Measurements from ENCODE around the gene WNT3A. TPM values are rescaled to one million over a fixed set of nuclear protein-coding genes. Genes with fewer than 3 reads are reported as not detected.

WNT3A gene
- total RNA-seq, 3 donors from 2014 or later: 0.29 TPM; not detected in 2

DNA sequence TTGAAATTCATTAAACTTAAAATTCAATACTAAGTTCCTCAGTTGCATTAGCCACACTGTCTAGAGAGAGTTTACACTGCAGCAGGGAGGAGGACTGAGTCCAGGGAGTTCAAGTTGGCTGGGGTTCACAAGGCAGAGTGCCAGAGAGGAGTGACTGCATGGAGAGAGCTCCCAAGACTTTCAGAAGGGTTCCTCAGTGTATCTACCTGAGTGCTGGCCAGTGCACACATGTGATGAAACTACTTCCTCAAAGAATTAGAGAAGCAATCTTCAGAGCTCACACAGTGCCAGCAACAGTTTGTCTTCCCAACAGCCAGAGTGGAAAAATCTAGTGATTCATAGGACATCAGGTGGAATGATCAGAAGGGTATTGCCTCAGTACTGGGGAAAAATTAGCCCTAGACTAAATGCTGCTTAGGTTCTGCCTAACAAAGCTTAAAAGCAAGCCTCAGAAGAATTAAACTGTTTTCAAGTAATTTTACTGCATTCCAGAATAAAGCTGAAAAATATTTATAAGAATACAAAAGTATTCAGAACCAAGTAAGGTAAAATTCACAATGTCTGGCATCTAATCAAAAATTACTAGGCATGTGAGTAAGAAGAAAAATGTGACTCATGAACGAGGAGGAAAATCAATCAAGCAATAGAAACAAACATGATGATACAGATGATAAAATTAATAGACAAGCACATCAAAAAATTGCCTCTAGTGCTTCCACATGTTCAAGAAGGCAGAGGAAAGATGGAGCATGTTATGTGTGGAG, 10.4 kb upstream of the WNT3A start:
- H3K27ac ChIP-seq: no peak overlapping the region
- no peaks in the 10 kb centered on the region for H3K4me1 ChIP-seq
- peak; percentile 13 to 42 for DNase-seq (ENCODE audit: low spot score in 2 of 2)
- TF ChIP-seq POLR2AphosphoS5 (IDR thresholded peaks at IDR 0.05) (no peak), POLR2A (IDR thresholded peaks at IDR 0.05) (no peak)
- peaks cover 11 to 31% of the 10 kb centered on the region in 2 donors for H3K9me3 ChIP-seq
- no peak overlapping the region for H3K4me3 ChIP-seq
- intact Hi-C loops (cut with DNase I; ENCODE audit: low total_unique reads): no loop called here
- H3K36me3 ChIP-seq: no peaks in the 10 kb centered on the region
- no peaks in the 10 kb centered on the region for H3K27me3 ChIP-seq

DNA sequence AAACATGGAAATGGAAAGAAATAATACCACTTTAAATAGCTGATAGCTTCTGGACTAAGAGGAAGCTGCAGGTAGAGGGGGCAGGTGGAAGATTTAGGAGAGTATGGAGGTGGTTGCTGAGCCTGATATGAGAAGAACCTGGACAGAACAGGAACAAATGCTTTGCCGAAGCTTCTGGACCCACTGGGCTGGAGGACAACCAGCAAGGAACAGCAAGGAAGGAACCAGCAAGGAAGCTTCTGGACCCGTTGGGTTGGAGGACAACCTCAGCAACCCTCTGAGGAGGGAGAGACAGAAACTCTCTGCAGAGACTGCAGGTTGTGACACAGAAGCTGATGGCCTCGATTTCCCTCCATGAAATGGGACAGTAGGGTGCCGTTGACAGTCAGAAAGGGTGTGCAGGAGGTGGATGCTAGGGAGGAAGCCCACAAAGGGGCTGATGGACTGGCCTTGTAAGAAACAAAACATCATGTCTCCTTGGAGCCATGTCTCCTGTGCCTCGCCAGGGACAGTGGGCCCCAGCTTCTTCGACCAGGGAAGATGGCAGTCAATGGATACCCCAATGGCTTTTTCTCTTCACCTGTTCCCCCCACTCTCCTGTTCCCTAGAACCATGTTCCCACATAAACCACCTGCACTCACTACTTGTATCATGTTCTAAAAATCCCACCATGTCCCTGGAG, 8.3 kb upstream of the WNT3A start:
- intact Hi-C loops (cut with DNase I; ENCODE audit: low total_unique reads): no loop called here
- peaks cover 11 to 31% of the 10 kb centered on the region in 2 donors for H3K9me3 ChIP-seq
- no peaks in the 10 kb centered on the region for H3K4me1 ChIP-seq
- no peak for TF ChIP-seq POLR2A (IDR thresholded peaks at IDR 0.05)
- no peak for TF ChIP-seq POLR2AphosphoS5 (IDR thresholded peaks at IDR 0.05)
- TF ChIP-seq, protein P1, sequence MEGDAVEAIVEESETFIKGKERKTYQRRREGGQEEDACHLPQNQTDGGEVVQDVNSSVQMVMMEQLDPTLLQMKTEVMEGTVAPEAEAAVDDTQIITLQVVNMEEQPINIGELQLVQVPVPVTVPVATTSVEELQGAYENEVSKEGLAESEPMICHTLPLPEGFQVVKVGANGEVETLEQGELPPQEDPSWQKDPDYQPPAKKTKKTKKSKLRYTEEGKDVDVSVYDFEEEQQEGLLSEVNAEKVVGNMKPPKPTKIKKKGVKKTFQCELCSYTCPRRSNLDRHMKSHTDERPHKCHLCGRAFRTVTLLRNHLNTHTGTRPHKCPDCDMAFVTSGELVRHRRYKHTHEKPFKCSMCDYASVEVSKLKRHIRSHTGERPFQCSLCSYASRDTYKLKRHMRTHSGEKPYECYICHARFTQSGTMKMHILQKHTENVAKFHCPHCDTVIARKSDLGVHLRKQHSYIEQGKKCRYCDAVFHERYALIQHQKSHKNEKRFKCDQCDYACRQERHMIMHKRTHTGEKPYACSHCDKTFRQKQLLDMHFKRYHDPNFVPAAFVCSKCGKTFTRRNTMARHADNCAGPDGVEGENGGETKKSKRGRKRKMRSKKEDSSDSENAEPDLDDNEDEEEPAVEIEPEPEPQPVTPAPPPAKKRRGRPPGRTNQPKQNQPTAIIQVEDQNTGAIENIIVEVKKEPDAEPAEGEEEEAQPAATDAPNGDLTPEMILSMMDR (IDR thresholded peaks at IDR 0.05): no peak
- DNase-seq (ENCODE audit: low spot score in 2 of 2): peak in 1 of 2 donors; percentile 7
- peaks cover 0 to 20% of the 10 kb centered on the region in 2 donors for H3K27me3 ChIP-seq
- no peak overlapping the region for H3K4me3 ChIP-seq
- no peak overlapping the region for H3K27ac ChIP-seq
- no peaks in the 10 kb centered on the region for H3K36me3 ChIP-seq

DNA sequence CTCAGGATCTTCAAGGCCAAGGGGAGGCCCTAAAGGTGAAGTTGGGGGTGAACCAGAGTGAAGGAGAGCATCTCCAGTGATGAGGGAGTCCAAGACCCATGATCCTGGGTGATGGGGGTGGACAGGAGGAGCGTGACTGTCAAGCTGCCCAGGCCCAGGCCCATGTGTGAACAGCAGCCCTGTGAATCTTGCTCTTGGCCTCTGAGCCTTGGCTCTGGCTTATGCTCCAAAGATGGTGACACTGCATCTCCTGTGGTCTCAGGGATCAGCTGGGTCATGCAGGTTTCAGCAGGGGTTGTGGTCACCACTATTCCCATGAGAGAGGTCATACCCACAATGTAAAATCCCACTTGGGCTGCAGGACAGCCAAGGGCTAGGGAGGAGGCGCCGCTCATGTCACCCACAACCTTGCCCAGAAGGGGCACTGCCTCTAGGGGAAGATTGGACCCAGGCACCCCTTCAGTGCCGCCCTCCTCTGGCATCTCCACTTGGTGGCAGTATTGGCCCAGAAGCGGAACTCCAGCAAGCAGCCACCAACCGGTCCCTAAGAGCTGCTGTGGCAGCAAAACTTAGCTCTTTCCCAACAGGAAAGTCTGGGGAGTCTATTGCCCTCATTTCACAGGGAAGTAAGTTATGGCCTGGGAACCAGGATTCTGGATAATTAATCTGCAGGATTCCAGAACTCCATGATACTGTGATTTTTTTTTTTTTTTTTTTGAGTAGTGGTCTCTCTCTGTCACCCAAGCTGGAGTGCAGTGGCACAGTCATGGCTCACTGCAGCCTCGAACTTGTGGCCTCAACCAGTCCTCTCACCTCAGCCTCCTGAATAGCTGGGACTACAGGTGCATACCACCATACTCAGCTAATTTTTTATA, 7.5 kb upstream of the WNT3A start:
- TF ChIP-seq, protein P1 (IDR thresholded peaks at IDR 0.05): peak in 2 of 3 donors; percentile 82 to 85
- TF ChIP-seq POLR2A (IDR thresholded peaks at IDR 0.05) (no peak), POLR2AphosphoS5 (IDR thresholded peaks at IDR 0.05) (no peak)
- DNase-seq (ENCODE audit: low spot score in 2 of 2): peak; percentile 54 to 67
- H3K4me3 ChIP-seq: no peak overlapping the region
- H3K4me1 ChIP-seq: no peaks in the 10 kb centered on the region
- intact Hi-C loops (cut with DNase I; ENCODE audit: low total_unique reads): no loop called here
- H3K36me3 ChIP-seq: no peaks in the 10 kb centered on the region
- peaks cover 0 to 27% of the 10 kb centered on the region in 2 donors for H3K27me3 ChIP-seq
- H3K27ac ChIP-seq: no peak overlapping the region
- H3K9me3 ChIP-seq: peaks cover 11 to 31% of the 10 kb centered on the region in 2 donors

DNA sequence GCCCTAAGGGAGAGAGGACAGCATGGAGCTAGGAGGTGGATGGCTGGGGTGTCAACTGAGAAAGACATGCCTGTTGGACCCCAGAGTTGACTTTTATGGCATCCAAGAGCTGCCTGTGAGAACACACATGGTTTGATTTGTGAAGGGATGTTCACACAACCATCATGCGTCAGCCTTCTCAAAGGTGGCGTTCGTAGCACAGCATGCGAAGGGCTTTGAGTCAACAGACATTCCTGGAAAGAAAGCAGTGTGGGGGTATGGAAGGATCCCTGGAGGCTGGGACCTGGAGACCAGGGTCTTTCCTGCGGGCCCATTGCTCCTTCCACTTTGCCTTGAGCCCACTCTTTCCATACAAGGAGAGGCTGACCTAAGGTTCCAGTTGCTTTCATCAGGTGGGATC, 6.4 kb upstream of the WNT3A start:
- intact Hi-C loops (cut with DNase I; ENCODE audit: low total_unique reads): loop anchor here (2.0 kb wide), 1 partner anchor 72 kb away; no protein-coding TSS in a partner anchor
- TF ChIP-seq POLR2AphosphoS5 (IDR thresholded peaks at IDR 0.05): no peak
- TF ChIP-seq, protein P1 (IDR thresholded peaks at IDR 0.05): no peak
- no peak for TF ChIP-seq POLR2A (IDR thresholded peaks at IDR 0.05)
- H3K27ac ChIP-seq: no peak overlapping the region
- peaks cover 11 to 27% of the 10 kb centered on the region in 2 donors for H3K9me3 ChIP-seq
- peaks cover 3 to 39% of the 10 kb centered on the region in 2 donors for H3K27me3 ChIP-seq
- peak in 1 of 2 donors; percentile 7 for DNase-seq (ENCODE audit: low spot score in 2 of 2)
- H3K36me3 ChIP-seq: no peaks in the 10 kb centered on the region
- no peak overlapping the region for H3K4me3 ChIP-seq
- no peaks in the 10 kb centered on the region for H3K4me1 ChIP-seq

DNA sequence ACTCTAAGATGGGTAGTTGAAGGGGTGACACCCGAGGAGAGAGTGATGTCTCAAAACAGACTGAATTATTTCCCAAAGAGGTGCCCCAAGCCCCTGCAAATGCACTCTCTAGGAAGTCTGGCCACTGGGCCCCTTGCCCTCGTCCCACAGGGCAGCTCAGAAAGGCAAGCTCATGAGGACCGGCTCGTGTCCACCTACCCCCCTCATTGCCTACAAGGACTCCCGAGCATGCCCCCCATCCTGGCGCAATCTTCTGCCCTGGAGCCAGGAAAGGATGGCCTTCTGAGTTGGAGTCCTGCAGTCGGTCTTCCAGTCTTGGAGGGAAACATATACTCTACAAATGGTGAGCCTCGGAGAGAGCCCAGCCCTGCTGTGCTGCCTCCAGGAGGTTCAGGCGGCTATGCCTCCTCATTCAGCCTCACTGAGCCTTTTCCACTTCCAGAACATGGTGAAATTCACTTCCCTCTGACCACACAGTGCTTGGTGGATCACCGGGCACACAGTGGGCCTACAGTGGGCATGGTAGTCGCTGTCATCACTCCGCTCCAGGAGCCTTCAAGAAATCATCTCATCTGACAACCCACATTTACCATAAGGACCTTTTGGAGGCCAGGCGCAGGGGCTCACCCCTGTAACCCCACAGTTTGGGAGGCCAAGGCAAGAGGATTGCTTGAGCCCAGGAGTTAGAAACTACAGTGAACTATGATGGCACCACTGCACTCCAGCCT, 5.8 kb upstream of the WNT3A start:
- intact Hi-C loops (cut with DNase I; ENCODE audit: low total_unique reads): loop anchor here (2.0 kb wide), 1 partner anchor 72 kb away; no protein-coding TSS in a partner anchor
- H3K9me3 ChIP-seq: peaks cover 11 to 21% of the 10 kb centered on the region in 2 donors
- DNase-seq (ENCODE audit: low spot score in 2 of 2): peak; percentile 10 to 33
- peaks cover 3 to 44% of the 10 kb centered on the region in 2 donors for H3K27me3 ChIP-seq
- no peak overlapping the region for H3K27ac ChIP-seq
- TF ChIP-seq, protein P1 (IDR thresholded peaks at IDR 0.05): no peak
- TF ChIP-seq POLR2A (IDR thresholded peaks at IDR 0.05): no peak
- TF ChIP-seq POLR2AphosphoS5 (IDR thresholded peaks at IDR 0.05): no peak
- no peak overlapping the region for H3K4me3 ChIP-seq
- no peaks in the 10 kb centered on the region for H3K4me1 ChIP-seq
- H3K36me3 ChIP-seq: no peaks in the 10 kb centered on the region

Measured in breast epithelium (tissue), 4 donors.